GM23338 (cell line): ENCODE data around the gene TAF8. TPM values are rescaled to one million over a fixed set of nuclear protein-coding genes. Genes with fewer than 3 reads are reported as not detected.

Experiments used
- ATAC-seq: fragments of 200-7000 bp; cut with Tn5 transposase; 3 replicates; pipeline ENCODE4 v1.9.1; 2020
- DNase-seq: peaks from one replicate; pipeline ENCODE4 v3.0.0-alpha.2; 2015; ENCODE audit warnings: low spot score
- H2AFZ ChIP-seq: fragments of 200-600 bp; sonication (generic); 2 replicates; pipeline ENCODE4 v1.8.0; 2016; ENCODE audit warnings: antibody characterized with exemption, mild to moderate bottlenecking, moderate library complexity
- H3F3A ChIP-seq: fragments of 200-600 bp; sonication (generic); replicated peaks from 2 replicates; pipeline ENCODE4 v1.8.0; 2017; ENCODE audit warnings: antibody characterized with exemption, mixed run types, low read depth
- H3K27ac ChIP-seq: fragments of 200-600 bp; sonication (generic); 2 replicates; pipeline ENCODE4 v1.6.1; 2016; ENCODE audit warnings: low read depth
- H3K27me3 ChIP-seq: fragments of 200-600 bp; sonication (generic); 2 replicates; pipeline ENCODE4 v1.8.0; 2016; ENCODE audit warnings: mild to moderate bottlenecking, mixed run types, moderate library complexity; ENCODE audit not compliant: insufficient read depth
- H3K36me3 ChIP-seq: fragments of 200-600 bp; sonication (generic); 2 replicates; pipeline ENCODE4 v1.8.0; 2016; ENCODE audit warnings: mild to moderate bottlenecking; ENCODE audit not compliant: insufficient read depth
- H3K4me1 ChIP-seq: fragments of 200-600 bp; sonication (generic); 2 replicates; pipeline ENCODE4 v1.8.0; 2016; ENCODE audit warnings: mild to moderate bottlenecking, moderate library complexity; ENCODE audit not compliant: insufficient read depth
- H3K4me2 ChIP-seq: fragments of 200-600 bp; sonication (generic); 2 replicates; pipeline ENCODE4 v1.7.1; 2017; ENCODE audit warnings: mixed run types
- H3K4me3 ChIP-seq: fragments of 200-600 bp; sonication (generic); 2 replicates; pipeline ENCODE4 v1.6.1; 2016; ENCODE audit warnings: mixed run types
- H3K79me2 ChIP-seq: fragments of 200-600 bp; sonication (generic); replicated peaks from 2 replicates; pipeline ENCODE4 v1.8.0; 2017; ENCODE audit warnings: mild to moderate bottlenecking; ENCODE audit not compliant: insufficient read depth
- H3K9me2 ChIP-seq: fragments of 200-600 bp; sonication (generic); 2 replicates; pipeline ENCODE4 v1.8.0; 2017; ENCODE audit not compliant: insufficient read depth
- H4K20me1 ChIP-seq: fragments of 200-600 bp; sonication (generic); replicated peaks from 2 replicates; pipeline ENCODE4 v1.8.0; 2017; ENCODE audit warnings: mild to moderate bottlenecking; ENCODE audit not compliant: insufficient read depth
- H3K27ac Mint-ChIP-seq: 2 replicates; pipeline ENCODE4 v1.8.0; 2020; ENCODE audit warnings: inconsistent platforms, mild to moderate bottlenecking, moderate library complexity, mixed read lengths
- H3K27me3 Mint-ChIP-seq: 3 replicates; pipeline ENCODE4 v1.8.0; 2022; ENCODE audit warnings: low read depth, mild to moderate bottlenecking, moderate library complexity, mixed read lengths, inconsistent platforms; ENCODE audit not compliant: insufficient read depth, poor library complexity
- H3K36me3 Mint-ChIP-seq: 3 replicates; pipeline ENCODE4 v1.8.0; 2021; ENCODE audit warnings: low read depth, mild to moderate bottlenecking, inconsistent platforms, moderate library complexity, mixed read lengths
- H3K4me1 Mint-ChIP-seq: 3 replicates; pipeline ENCODE4 v1.8.0; 2020; ENCODE audit warnings: mild to moderate bottlenecking, inconsistent platforms, mixed read lengths
- H3K4me3 Mint-ChIP-seq: 3 replicates; pipeline ENCODE4 v1.8.0; 2021; ENCODE audit warnings: moderate library complexity, mild to moderate bottlenecking, inconsistent platforms, mixed read lengths
- H3K9me3 Mint-ChIP-seq: 3 replicates; pipeline ENCODE4 v1.8.0; 2020; ENCODE audit warnings: moderate library complexity, mild to moderate bottlenecking, inconsistent platforms, mixed read lengths
- EZH2 ChIP-seq: fragments of 200-600 bp; sonication (generic); IDR thresholded peaks from one replicate; pipeline ENCODE4 v1.8.0; 2017; ENCODE audit warnings: antibody characterized with exemption, mild to moderate bottlenecking, low read depth; ENCODE audit not compliant: unreplicated experiment
- JUNB ChIP-seq: IDR thresholded peaks from one replicate; pipeline ENCODE4 v1.6.1; 2016; ENCODE audit warnings: antibody characterized with exemption; ENCODE audit not compliant: unreplicated experiment
- STAT1 ChIP-seq: IDR thresholded peaks from one replicate; pipeline ENCODE4 v1.6.1; 2016; ENCODE audit warnings: antibody characterized with exemption; ENCODE audit not compliant: unreplicated experiment
- ZNF331 ChIP-seq: fragments of 250-450 bp; sonication (Bioruptor Pico); IDR thresholded peaks from 2 replicates; pipeline ENCODE4 v1.5.0; 2020; ENCODE audit warnings: low read depth, mild to moderate bottlenecking, moderate library complexity
- polyA plus RNA-seq: library from polyadenylated mRNA; unstranded; fragments of >200 nt; fragmentation: Nextera tagmentation; extraction: Ambion mirVana; gene quantifications from 2 replicates; pipeline ENCODE4 v1.2.1, GENCODE V29; 2016
- total RNA-seq: library from RNA; depleted of rRNA; stranded (reverse); fragments of >200 nt; shearing (Covaris generic); gene quantifications from 2 replicates; pipeline ENCODE4 v1.2.3, GENCODE V29; 2014
- TF ChIP-seq, protein P1 (sequence below): IDR thresholded peaks from one replicate; pipeline ENCODE4 v1.6.1; 2018; ENCODE audit warnings: antibody characterized with exemption; ENCODE audit not compliant: unreplicated experiment
- TF ChIP-seq, protein P2 (sequence below): fragments of 250-450 bp; sonication (Bioruptor Pico); IDR thresholded peaks from 2 replicates; pipeline ENCODE4 v1.5.0; 2020; ENCODE audit warnings: mild to moderate bottlenecking, moderate library complexity
- TF ChIP-seq, protein P3 (sequence below): IDR thresholded peaks from 2 replicates; pipeline ENCODE4 v1.6.1; 2016; ENCODE audit warnings: antibody characterized with exemption

TAF8 gene
- total and polyA plus RNA-seq, 2 experiments from 2014 or later, result 18.7 to 30.6 TPM

DNA sequence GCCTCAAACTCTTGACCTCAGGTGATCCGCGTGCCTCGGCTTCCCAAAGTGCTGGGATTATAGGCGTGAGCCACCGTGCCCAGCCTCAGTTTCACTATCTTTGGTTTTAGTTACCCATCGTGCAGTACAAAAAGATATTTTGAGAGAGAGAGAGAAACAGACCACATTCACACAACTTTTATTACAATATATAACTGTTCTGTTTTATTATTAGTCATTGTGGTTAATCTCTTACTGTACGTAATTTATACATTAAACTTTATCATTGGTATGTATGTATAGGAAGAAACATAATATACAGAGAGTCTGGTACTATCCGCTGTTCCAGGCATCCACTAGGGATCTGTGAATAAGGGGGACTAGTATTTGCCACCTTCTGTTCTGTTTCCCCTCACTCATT is 29.4 kb upstream of the TAF8 start:
- ATAC-seq (no peak), DNase-seq (no peak)
- H3K27ac ChIP-seq, result no peak overlapping the region
- H3K79me2 ChIP-seq, result no peaks in the 10 kb centered on the region
- no peak overlapping the region for H3K4me2 ChIP-seq
- H2AFZ ChIP-seq, result no peak overlapping the region
- Mint-ChIP-seq H3K27ac (no peak overlapping the region), H3K36me3 (no peaks in the 10 kb centered on the region), H3K4me1 (peaks cover 13% of the 10 kb centered on the region), H3K4me3 (no peak overlapping the region), H3K9me3 (no peaks in the 10 kb centered on the region), H3K27me3 (peaks cover 2% of the 10 kb centered on the region)
- H3K36me3 ChIP-seq, result no peaks in the 10 kb centered on the region
- TF ChIP-seq STAT1 (no peak), ZNF331 (CRISPR knock-in tag) (no peak), JUNB (no peak)
- TF ChIP-seq, protein P1, sequence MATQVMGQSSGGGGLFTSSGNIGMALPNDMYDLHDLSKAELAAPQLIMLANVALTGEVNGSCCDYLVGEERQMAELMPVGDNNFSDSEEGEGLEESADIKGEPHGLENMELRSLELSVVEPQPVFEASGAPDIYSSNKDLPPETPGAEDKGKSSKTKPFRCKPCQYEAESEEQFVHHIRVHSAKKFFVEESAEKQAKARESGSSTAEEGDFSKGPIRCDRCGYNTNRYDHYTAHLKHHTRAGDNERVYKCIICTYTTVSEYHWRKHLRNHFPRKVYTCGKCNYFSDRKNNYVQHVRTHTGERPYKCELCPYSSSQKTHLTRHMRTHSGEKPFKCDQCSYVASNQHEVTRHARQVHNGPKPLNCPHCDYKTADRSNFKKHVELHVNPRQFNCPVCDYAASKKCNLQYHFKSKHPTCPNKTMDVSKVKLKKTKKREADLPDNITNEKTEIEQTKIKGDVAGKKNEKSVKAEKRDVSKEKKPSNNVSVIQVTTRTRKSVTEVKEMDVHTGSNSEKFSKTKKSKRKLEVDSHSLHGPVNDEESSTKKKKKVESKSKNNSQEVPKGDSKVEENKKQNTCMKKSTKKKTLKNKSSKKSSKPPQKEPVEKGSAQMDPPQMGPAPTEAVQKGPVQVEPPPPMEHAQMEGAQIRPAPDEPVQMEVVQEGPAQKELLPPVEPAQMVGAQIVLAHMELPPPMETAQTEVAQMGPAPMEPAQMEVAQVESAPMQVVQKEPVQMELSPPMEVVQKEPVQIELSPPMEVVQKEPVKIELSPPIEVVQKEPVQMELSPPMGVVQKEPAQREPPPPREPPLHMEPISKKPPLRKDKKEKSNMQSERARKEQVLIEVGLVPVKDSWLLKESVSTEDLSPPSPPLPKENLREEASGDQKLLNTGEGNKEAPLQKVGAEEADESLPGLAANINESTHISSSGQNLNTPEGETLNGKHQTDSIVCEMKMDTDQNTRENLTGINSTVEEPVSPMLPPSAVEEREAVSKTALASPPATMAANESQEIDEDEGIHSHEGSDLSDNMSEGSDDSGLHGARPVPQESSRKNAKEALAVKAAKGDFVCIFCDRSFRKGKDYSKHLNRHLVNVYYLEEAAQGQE, result no peak
- H3K4me3 ChIP-seq, result no peak overlapping the region
- no peaks in the 10 kb centered on the region for H3K9me2 ChIP-seq
- no peaks in the 10 kb centered on the region for H3F3A ChIP-seq
- H3K27me3 ChIP-seq, result no peaks in the 10 kb centered on the region
- peaks cover 12% of the 10 kb centered on the region; the same call in 1 of the 2 replicates for H3K4me1 ChIP-seq
- H4K20me1 ChIP-seq, result no peaks in the 10 kb centered on the region

DNA sequence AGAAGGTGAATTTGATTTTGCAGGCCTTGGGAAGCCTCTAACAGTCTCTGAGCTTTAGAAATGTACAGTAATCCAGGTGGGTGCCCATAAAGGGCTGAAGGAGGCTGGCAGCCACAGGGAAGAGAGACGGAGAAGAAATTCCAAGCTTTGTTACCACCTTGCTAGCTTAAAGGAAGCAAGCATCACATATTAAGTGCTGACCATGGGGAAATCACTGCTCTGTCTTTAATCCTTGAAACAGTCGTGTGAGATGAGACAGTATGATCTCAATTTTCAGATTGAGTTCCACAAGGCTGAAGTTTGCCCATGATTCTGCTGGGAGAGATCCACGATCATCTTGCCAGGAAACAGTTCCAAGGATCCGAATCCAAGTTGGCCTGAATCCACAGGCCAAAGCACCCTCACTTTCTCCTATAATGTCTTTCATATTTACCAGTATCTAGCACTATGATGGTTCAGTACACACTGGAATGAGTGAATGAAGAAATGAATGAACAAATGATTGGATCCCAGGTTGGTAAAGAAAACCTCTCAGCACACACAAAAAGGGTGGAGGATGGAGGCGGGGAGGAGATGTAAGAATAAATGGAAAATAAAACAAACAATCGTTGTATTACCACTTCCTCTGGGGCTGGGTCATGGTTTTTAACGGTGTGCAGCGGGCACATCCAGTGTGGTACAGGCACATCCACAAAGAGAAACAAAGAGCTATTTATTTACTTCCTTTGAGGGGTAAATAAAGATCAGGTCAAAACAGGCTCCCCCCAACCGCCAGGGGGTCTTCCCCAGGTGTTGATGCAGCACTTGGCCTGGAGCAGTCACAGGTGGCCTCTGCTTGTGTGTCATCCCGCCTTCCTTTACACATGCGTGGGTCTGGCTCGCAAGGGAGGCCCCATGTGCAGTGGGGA is 28.2 kb upstream of the TAF8 start:
- Mint-ChIP-seq H3K9me3 (no peaks in the 10 kb centered on the region), H3K36me3 (no peaks in the 10 kb centered on the region), H3K27me3 (no peaks in the 10 kb centered on the region), H3K27ac (peak overlapping the region; percentile 35; the same call in 1 of the 2 replicates), H3K4me3 (no peak overlapping the region; the same call in 2 of the 3 replicates), H3K4me1 (peaks cover 13% of the 10 kb centered on the region)
- H3K27me3 ChIP-seq, result no peaks in the 10 kb centered on the region
- H3K4me1 ChIP-seq, result peaks cover 12% of the 10 kb centered on the region; the same call in 1 of the 2 replicates
- no peaks in the 10 kb centered on the region for H3K79me2 ChIP-seq
- no peaks in the 10 kb centered on the region for H3K9me2 ChIP-seq
- peak overlapping the region; percentile 87 for H2AFZ ChIP-seq
- H3F3A ChIP-seq, result no peaks in the 10 kb centered on the region
- H3K4me3 ChIP-seq, result no peak overlapping the region
- H4K20me1 ChIP-seq, result no peaks in the 10 kb centered on the region
- peak; percentile 24 for DNase-seq
- 0 out of 2 replicates have a peak overlapping the region, but pooled peaks have one; percentile 45 for H3K4me2 ChIP-seq
- ATAC-seq, result peak; percentile 69
- no peak overlapping the region for H3K27ac ChIP-seq
- H3K36me3 ChIP-seq, result no peaks in the 10 kb centered on the region
- TF ChIP-seq, protein P2, sequence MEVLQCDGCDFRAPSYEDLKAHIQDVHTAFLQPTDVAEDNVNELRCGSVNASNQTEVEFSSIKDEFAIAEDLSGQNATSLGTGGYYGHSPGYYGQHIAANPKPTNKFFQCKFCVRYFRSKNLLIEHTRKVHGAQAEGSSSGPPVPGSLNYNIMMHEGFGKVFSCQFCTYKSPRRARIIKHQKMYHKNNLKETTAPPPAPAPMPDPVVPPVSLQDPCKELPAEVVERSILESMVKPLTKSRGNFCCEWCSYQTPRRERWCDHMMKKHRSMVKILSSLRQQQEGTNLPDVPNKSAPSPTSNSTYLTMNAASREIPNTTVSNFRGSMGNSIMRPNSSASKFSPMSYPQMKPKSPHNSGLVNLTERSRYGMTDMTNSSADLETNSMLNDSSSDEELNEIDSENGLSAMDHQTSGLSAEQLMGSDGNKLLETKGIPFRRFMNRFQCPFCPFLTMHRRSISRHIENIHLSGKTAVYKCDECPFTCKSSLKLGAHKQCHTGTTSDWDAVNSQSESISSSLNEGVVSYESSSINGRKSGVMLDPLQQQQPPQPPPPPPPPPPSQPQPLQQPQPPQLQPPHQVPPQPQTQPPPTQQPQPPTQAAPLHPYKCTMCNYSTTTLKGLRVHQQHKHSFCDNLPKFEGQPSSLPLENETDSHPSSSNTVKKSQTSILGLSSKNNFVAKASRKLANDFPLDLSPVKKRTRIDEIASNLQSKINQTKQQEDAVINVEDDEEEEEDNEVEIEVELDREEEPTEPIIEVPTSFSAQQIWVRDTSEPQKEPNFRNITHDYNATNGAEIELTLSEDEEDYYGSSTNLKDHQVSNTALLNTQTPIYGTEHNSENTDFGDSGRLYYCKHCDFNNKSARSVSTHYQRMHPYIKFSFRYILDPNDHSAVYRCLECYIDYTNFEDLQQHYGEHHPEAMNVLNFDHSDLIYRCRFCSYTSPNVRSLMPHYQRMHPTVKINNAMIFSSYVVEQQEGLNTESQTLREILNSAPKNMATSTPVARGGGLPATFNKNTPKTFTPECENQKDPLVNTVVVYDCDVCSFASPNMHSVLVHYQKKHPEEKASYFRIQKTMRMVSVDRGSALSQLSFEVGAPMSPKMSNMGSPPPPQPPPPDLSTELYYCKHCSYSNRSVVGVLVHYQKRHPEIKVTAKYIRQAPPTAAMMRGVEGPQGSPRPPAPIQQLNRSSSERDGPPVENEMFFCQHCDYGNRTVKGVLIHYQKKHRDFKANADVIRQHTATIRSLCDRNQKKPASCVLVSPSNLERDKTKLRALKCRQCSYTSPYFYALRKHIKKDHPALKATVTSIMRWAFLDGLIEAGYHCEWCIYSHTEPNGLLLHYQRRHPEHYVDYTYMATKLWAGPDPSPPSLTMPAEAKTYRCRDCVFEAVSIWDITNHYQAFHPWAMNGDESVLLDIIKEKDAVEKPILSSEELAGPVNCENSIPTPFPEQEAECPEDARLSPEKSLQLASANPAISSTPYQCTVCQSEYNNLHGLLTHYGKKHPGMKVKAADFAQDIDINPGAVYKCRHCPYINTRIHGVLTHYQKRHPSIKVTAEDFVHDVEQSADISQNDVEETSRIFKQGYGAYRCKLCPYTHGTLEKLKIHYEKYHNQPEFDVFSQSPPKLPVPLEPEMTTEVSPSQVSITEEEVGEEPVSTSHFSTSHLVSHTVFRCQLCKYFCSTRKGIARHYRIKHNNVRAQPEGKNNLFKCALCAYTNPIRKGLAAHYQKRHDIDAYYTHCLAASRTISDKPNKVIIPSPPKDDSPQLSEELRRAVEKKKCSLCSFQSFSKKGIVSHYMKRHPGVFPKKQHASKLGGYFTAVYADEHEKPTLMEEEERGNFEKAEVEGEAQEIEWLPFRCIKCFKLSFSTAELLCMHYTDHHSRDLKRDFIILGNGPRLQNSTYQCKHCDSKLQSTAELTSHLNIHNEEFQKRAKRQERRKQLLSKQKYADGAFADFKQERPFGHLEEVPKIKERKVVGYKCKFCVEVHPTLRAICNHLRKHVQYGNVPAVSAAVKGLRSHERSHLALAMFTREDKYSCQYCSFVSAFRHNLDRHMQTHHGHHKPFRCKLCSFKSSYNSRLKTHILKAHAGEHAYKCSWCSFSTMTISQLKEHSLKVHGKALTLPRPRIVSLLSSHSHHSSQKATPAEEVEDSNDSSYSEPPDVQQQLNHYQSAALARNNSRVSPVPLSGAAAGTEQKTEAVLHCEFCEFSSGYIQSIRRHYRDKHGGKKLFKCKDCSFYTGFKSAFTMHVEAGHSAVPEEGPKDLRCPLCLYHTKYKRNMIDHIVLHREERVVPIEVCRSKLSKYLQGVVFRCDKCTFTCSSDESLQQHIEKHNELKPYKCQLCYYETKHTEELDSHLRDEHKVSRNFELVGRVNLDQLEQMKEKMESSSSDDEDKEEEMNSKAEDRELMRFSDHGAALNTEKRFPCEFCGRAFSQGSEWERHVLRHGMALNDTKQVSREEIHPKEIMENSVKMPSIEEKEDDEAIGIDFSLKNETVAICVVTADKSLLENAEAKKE (CRISPR knock-in tag), result no peak
- TF ChIP-seq STAT1 (no peak), JUNB (no peak), ZNF331 (CRISPR knock-in tag) (no peak), EZH2 (no peak)
- TF ChIP-seq, protein P3, sequence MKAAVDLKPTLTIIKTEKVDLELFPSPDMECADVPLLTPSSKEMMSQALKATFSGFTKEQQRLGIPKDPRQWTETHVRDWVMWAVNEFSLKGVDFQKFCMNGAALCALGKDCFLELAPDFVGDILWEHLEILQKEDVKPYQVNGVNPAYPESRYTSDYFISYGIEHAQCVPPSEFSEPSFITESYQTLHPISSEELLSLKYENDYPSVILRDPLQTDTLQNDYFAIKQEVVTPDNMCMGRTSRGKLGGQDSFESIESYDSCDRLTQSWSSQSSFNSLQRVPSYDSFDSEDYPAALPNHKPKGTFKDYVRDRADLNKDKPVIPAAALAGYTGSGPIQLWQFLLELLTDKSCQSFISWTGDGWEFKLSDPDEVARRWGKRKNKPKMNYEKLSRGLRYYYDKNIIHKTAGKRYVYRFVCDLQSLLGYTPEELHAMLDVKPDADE, result no peak
